NCI-H146 treated with DMSO at 0.1 percent for 48 hours (cell line): ENCODE data around the gene NFU1.

Experiments
- DNase-seq: peaks from one replicate; lab custom pipeline; 2025; ENCODE audit not compliant: unreplicated experiment; lab: John Stamatoyannopoulos, UW

The NFU1 gene

GRCh38 chr2:69436938-69437750 is at the start of gene NFU1:
Gene NFU1 (minus strand): TSS chr2:69437435. CDS start chr2:69437422, 13 bp downstream.
- DNase-seq = peak; percentile 79

- peak; percentile 42 for DNase-seq
These were observed 46.5 kb upstream of the NFU1 start for GRCh38 chr2:69483696-69484095.

- DNase-seq = no peak
These were observed 45.8 kb upstream of the NFU1 start for GRCh38 chr2:69483024-69483423.

GRCh38 chr2:69482471-69482870 is 45.2 kb upstream of the NFU1 start:
- DNase-seq = no peak

GRCh38 chr2:69481421-69481820 is 44.2 kb upstream of the NFU1 start:
- no peak for DNase-seq

- DNase-seq = no peak
These were observed 40.4 kb upstream of the NFU1 start for GRCh38 chr2:69477627-69478026.

- DNase-seq = no peak
These were observed 37.5 kb upstream of the NFU1 start for GRCh38 chr2:69474688-69475087.

GRCh38 chr2:69471793-69472192 is 34.6 kb upstream of the NFU1 start:
- no peak for DNase-seq

GRCh38 chr2:69470911-69471310 is 33.7 kb upstream of the NFU1 start:
- no peak for DNase-seq

GRCh38 chr2:69469784-69470183 is 32.5 kb upstream of the NFU1 start:
- no peak for DNase-seq

GRCh38 chr2:69469375-69469774 is 32.1 kb upstream of the NFU1 start:
- DNase-seq = no peak

GRCh38 chr2:69466728-69467127 is 29.5 kb upstream of the NFU1 start:
- DNase-seq = no peak

GRCh38 chr2:69465513-69466456 is 28.6 kb upstream of the NFU1 start:
- no peak for DNase-seq

- DNase-seq = no peak
These were observed 27.3 kb upstream of the NFU1 start for GRCh38 chr2:69464575-69464974.

- DNase-seq = no peak
These were observed 25.5 kb upstream of the NFU1 start for GRCh38 chr2:69462780-69463179.

- DNase-seq = no peak
These were observed 24.2 kb upstream of the NFU1 start for GRCh38 chr2:69461404-69461803.

- no peak for DNase-seq
These were observed 22.7 kb upstream of the NFU1 start for GRCh38 chr2:69459936-69460335.

GRCh38 chr2:69456950-69457445 is 19.8 kb upstream of the NFU1 start:
- no peak for DNase-seq

- DNase-seq = no peak
These were observed 18.9 kb upstream of the NFU1 start for GRCh38 chr2:69456154-69456553.

- no peak for DNase-seq
These were observed 17.7 kb upstream of the NFU1 start for GRCh38 chr2:69454976-69455375.

- no peak for DNase-seq
These were observed 16.4 kb upstream of the NFU1 start for GRCh38 chr2:69453475-69454129.
